HepG2 (cell line): ENCODE results near the gene TBC1D14. TPM values are rescaled to one million over a fixed set of nuclear protein-coding genes. Genes with fewer than 3 reads are reported as not detected.

Experiments used
- ATAD3A ChIP-seq: sonication (generic); formaldehyde crosslinking; IDR thresholded peaks from 2 replicates; pipeline ENCODE4 v1.4.0; 2020; ENCODE audit warnings: missing genetic modification reagents
- BCL6 ChIP-seq: IDR thresholded peaks from 2 replicates; pipeline ENCODE4 v1.6.1; 2016; ENCODE audit warnings: missing genetic modification reagents, missing compliant biosample characterization
- CBX2 ChIP-seq, 2 experiments: fragments of 200-600 bp in 1 of 2; sonication (generic); formaldehyde crosslinking in 1 of 2; IDR thresholded peaks; 2 replicates each; pipeline versions ENCODE4 v1.7.0 to v1.8.1; 2018 to 2022; ENCODE audit warnings: low read depth in 2 of 2, low read length in 1 of 2, mild to moderate bottlenecking in 1 of 2, missing genetic modification reagents in 1 of 2
- FOXC1 ChIP-seq: sonication (generic); formaldehyde crosslinking; IDR thresholded peaks from 2 replicates; pipeline ENCODE4 v1.8.0; 2022; ENCODE audit warnings: mild to moderate bottlenecking, missing genetic modification reagents, borderline replicate concordance
- KAT7 ChIP-seq: IDR thresholded peaks from 2 replicates; pipeline ENCODE4 v1.6.1; 2018; ENCODE audit warnings: borderline replicate concordance, missing compliant biosample characterization
- MAF1 ChIP-seq: sonication (generic); formaldehyde crosslinking; IDR thresholded peaks from 2 replicates; pipeline ENCODE4 v1.5.0; 2020; ENCODE audit warnings: missing genetic modification reagents, borderline replicate concordance
- MXI1 ChIP-seq: IDR thresholded peaks from 3 replicates; pipeline ENCODE4 v1.6.1; 2012; ENCODE audit warnings: low read depth, low read length, inconsistent platforms, borderline replicate concordance
- ONECUT2 ChIP-seq: sonication (generic); formaldehyde crosslinking; IDR thresholded peaks from 2 replicates; pipeline ENCODE4 v1.4.0; 2020; ENCODE audit warnings: missing genetic modification reagents
- PCBP2 ChIP-seq: fragments of 200-400 bp; formaldehyde crosslinking; optimal IDR thresholded peaks from 2 replicates; pipeline ENCODE3; 2018; ENCODE audit warnings: low read length, low read depth; ENCODE audit not compliant: poor library complexity, severe bottlenecking
- REXO4 ChIP-seq: sonication (generic); formaldehyde crosslinking; IDR thresholded peaks from 2 replicates; pipeline ENCODE4 v1.8.0; 2022; ENCODE audit warnings: missing genetic modification reagents, mild to moderate bottlenecking, borderline replicate concordance
- SMAD9 ChIP-seq: sonication (generic); formaldehyde crosslinking; IDR thresholded peaks from 2 replicates; pipeline ENCODE4 v1.5.1; 2020; ENCODE audit warnings: mild to moderate bottlenecking, missing genetic modification reagents
- SPEN ChIP-seq: sonication (generic); formaldehyde crosslinking; IDR thresholded peaks from 2 replicates; pipeline ENCODE4 v1.5.1; 2020; ENCODE audit warnings: low read depth, mild to moderate bottlenecking, missing genetic modification reagents
- STAT5B ChIP-seq: sonication (generic); formaldehyde crosslinking; IDR thresholded peaks from 2 replicates; pipeline ENCODE4 v1.4.0; 2020; ENCODE audit warnings: missing genetic modification reagents
- TBX2 ChIP-seq: sonication (generic); formaldehyde crosslinking; IDR thresholded peaks from 2 replicates; pipeline ENCODE4 v1.5.0; 2020; ENCODE audit warnings: missing genetic modification reagents, mild to moderate bottlenecking, borderline replicate concordance
- U2AF1 ChIP-seq: fragments of 200-400 bp; formaldehyde crosslinking; optimal IDR thresholded peaks from 2 replicates; pipeline ENCODE3; 2017; ENCODE audit warnings: mild to moderate bottlenecking, low read depth, low read length
- ZBED4 ChIP-seq: sonication (generic); formaldehyde crosslinking; IDR thresholded peaks from 2 replicates; pipeline ENCODE4 v1.4.0; 2020; ENCODE audit warnings: missing genetic modification reagents, borderline replicate concordance
- ZBTB20 ChIP-seq: sonication (generic); formaldehyde crosslinking; IDR thresholded peaks from 2 replicates; pipeline ENCODE4 v1.8.1; 2023; ENCODE audit warnings: missing genetic modification reagents, low read depth, mild to moderate bottlenecking, borderline replicate concordance
- ZFP90 ChIP-seq: sonication (generic); formaldehyde crosslinking; IDR thresholded peaks from 2 replicates; pipeline ENCODE4 v1.8.0; 2022; ENCODE audit warnings: missing genetic modification reagents, mild to moderate bottlenecking, inconsistent platforms, borderline replicate concordance
- ZNF331 ChIP-seq: sonication (generic); formaldehyde crosslinking; IDR thresholded peaks from 2 replicates; pipeline ENCODE4 v1.4.0; 2020; ENCODE audit warnings: missing genetic modification reagents
- ZNF530 ChIP-seq: sonication (generic); formaldehyde crosslinking; IDR thresholded peaks from 2 replicates; pipeline ENCODE4 v1.5.0; 2020; ENCODE audit warnings: low read depth, mild to moderate bottlenecking, missing genetic modification reagents
- ZNF672 ChIP-seq: sonication (generic); formaldehyde crosslinking; IDR thresholded peaks from 2 replicates; pipeline ENCODE4 v1.8.1; 2022; ENCODE audit warnings: missing genetic modification reagents
- ZNF7 ChIP-seq: IDR thresholded peaks from 2 replicates; pipeline ENCODE4 v1.6.1; 2016; ENCODE audit warnings: missing biosample characterization, missing genetic modification reagents
- ZNF713 ChIP-seq: sonication (generic); formaldehyde crosslinking; IDR thresholded peaks from 2 replicates; pipeline ENCODE4 v1.4.0; 2020; ENCODE audit warnings: mild to moderate bottlenecking, missing genetic modification reagents
- ZNF781 ChIP-seq: sonication (generic); formaldehyde crosslinking; IDR thresholded peaks from 2 replicates; pipeline ENCODE4 v1.5.1; 2020; ENCODE audit warnings: borderline replicate concordance, mild to moderate bottlenecking, missing genetic modification reagents; ENCODE audit errors: not compliant biosample characterization
- polyA plus RNA-seq, 8 experiments: library from polyadenylated mRNA; depleted of rRNA in 3 of 8; stranded (reverse) in 7 of 8; unstranded in 1 of 8; fragments of >200 nt; fragmentation: Illumina TruSeq in 4 of 8; extraction: Trizol in 4 of 8; gene quantifications; 2 replicates each; pipeline versions ENCODE4 v1.2.1 to v1.2.3, GENCODE V29; 2011 to 2016; ENCODE audit warnings: low read depth in 4 of 8, missing spikeins in 1 of 8, mixed read lengths in 1 of 8; ENCODE audit not compliant: insufficient read depth in 1 of 8
- total RNA-seq, 5 experiments: library from RNA; depleted of rRNA; stranded (reverse); fragments of >200 nt; fragmentation: Illumina TruSeq; extraction: Trizol; gene quantifications; 2 replicates each; pipeline ENCODE4 v1.2.3, GENCODE V29; 2016; ENCODE audit warnings: low read depth in 1 of 5
- TF ChIP-seq, protein P1 (sequence below): sonication (generic); formaldehyde crosslinking; conservative IDR thresholded peaks from 2 replicates; pipeline ENCODE4 v1.8.0; 2022; ENCODE audit warnings: low read depth, missing genetic modification reagents

Gene TBC1D14
- total and polyA plus RNA-seq, 2 of the 13 experiments (the other 11 are each of a cell fraction or from before 2014, with no cell fraction given), result 29.5 to 46.5 TPM

DNA sequence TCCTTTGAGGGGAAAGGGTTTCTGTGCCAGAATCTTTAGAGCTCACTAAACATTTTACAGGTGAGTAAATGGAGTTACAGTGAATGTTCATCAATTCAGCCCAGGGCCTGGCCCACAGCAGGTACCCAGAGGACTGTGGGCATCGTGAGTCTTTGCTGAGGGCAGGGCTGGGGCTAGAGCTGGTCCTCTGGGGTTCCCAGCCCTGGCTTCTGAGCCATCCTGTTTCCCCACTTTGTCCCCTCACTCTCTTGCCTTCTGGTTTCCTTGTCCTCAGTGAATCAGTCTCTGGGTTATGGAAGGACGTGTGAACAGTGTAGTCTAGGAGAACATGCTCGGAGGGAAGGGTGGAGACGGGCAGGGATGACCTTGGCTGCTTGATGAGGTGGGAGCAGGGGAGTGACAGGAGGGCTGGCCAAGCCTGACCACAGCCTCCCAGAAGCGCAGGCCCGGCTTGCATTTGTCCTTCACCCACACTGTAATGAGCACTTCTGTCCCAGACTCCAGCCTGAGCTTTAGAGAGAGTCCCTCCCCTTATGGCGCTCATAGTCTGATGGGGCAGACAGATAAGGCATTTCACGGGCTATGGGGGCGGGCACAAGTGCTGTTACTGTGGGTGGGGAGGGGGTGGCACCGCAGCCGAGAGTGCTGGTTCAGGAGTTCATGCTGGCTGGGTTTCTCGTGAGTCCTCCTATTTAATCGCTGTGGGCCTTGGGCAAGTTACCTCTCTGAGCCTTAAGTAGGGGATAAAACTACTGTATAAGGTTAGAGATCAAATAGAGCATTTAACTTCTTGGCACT, 17.3 kb downstream of the TBC1D14 start (continued):
- TF ChIP-seq TBX2 (CRISPR knock-in tag) (peak; percentile 86), ZNF781 (CRISPR knock-in tag) (no peak), ATAD3A (CRISPR knock-in tag) (no peak), U2AF1 (no peak), FOXC1 (no peak), ZNF530 (CRISPR knock-in tag) (no peak), STAT5B (CRISPR knock-in tag) (no peak), MAF1 (no peak), ZFP90 (no peak), CBX2 (IDR thresholded peaks at IDR 0.05; ENCODE audit: low read depth, low read length) (no peak), CBX2 (CRISPR knock-in tag; IDR thresholded peaks at IDR 0.05; ENCODE audit: low read depth) (no peak), SPEN (peak; percentile 67; the same call in 1 of the 2 replicates), ZNF7 (CRISPR knock-in tag) (no peak), PCBP2 (no peak), REXO4 (CRISPR knock-in tag) (no peak), ZNF672 (no peak), BCL6 (CRISPR knock-in tag) (peak; percentile 64; the same call in 1 of the 2 replicates), MXI1 (no peak; the same call in 2 of the 3 replicates), ZBTB20 (CRISPR knock-in tag) (no peak), ONECUT2 (CRISPR knock-in tag) (no peak), ZNF713 (CRISPR knock-in tag) (no peak), SMAD9 (CRISPR knock-in tag) (no peak), ZBED4 (CRISPR knock-in tag) (0 out of 2 replicates have a peak, but pooled peaks have one; percentile 25), KAT7 (CRISPR knock-in tag) (no peak), ZNF331 (CRISPR knock-in tag) (peak; percentile 12; the same call in 1 of the 2 replicates)
- TF ChIP-seq, protein P1, sequence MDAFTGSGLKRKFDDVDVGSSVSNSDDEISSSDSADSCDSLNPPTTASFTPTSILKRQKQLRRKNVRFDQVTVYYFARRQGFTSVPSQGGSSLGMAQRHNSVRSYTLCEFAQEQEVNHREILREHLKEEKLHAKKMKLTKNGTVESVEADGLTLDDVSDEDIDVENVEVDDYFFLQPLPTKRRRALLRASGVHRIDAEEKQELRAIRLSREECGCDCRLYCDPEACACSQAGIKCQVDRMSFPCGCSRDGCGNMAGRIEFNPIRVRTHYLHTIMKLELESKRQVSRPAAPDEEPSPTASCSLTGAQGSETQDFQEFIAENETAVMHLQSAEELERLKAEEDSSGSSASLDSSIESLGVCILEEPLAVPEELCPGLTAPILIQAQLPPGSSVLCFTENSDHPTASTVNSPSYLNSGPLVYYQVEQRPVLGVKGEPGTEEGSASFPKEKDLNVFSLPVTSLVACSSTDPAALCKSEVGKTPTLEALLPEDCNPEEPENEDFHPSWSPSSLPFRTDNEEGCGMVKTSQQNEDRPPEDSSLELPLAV (CRISPR knock-in tag), result no peak
